NB4 (cell line): ENCODE results near the gene CARD19.
"Not testable (repeated sequence)": the region's sequence is repeated elsewhere in the genome, so short reads cannot be mapped to it uniquely, and the experiment has no call there.

Experiments used
- DNase-seq: peaks from one replicate; pipeline ENCODE4 v3.0.0; 2010; ENCODE audit warnings: low read depth
- H3K4me3 ChIP-seq: one replicate; pipeline ENCODE4 v1.5.1; 2011; ENCODE audit warnings: mild to moderate bottlenecking, low read depth, low read length, moderate library complexity
- MYC ChIP-seq: IDR thresholded peaks from 2 replicates; pipeline ENCODE4 v1.6.1; 2011; ENCODE audit warnings: low read depth, low read length
- POLR2A ChIP-seq: IDR thresholded peaks from 2 replicates; pipeline ENCODE4 v1.6.1; 2011; ENCODE audit warnings: mild to moderate bottlenecking; ENCODE audit not compliant: insufficient read length; ENCODE audit errors: extremely low read depth
- TF ChIP-seq, protein P1 (sequence below): IDR thresholded peaks from one replicate; pipeline ENCODE4 v1.5.1; 2012; ENCODE audit warnings: low read depth, low read length
- TF ChIP-seq, protein P2 (sequence below): IDR thresholded peaks from 2 replicates; pipeline ENCODE4 v1.6.1; 2011; ENCODE audit warnings: low read depth, low read length

The CARD19 gene

DNA sequence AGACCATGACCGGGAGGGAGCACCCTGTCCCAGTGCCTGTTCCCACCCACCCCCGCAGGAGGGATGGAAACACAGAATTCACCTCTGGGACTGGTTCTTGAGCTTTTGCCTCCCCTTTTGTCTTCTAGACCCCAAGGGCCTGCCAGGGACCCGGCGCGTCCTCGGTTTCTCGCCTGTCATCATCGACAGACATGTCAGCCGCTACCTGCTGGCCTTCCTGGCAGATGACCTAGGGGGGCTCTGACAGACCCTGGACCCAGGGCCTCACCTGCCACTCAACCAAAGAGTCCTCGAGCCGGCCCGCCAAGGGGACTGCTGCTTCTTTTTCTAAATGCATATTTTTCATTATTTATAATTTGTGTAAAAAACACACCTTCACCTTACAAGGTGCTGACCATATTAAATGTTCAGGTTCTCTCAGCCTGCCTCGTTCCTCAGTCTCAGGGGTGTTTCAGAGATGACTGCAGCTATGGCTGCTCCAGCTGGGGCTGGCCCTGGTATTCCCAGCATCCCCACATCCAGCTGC is 16.9 kb downstream of the CARD19 start:
- DNase-seq: no peak
- TF ChIP-seq POLR2A (no peak), MYC (no peak)
- TF ChIP-seq, protein P1, sequence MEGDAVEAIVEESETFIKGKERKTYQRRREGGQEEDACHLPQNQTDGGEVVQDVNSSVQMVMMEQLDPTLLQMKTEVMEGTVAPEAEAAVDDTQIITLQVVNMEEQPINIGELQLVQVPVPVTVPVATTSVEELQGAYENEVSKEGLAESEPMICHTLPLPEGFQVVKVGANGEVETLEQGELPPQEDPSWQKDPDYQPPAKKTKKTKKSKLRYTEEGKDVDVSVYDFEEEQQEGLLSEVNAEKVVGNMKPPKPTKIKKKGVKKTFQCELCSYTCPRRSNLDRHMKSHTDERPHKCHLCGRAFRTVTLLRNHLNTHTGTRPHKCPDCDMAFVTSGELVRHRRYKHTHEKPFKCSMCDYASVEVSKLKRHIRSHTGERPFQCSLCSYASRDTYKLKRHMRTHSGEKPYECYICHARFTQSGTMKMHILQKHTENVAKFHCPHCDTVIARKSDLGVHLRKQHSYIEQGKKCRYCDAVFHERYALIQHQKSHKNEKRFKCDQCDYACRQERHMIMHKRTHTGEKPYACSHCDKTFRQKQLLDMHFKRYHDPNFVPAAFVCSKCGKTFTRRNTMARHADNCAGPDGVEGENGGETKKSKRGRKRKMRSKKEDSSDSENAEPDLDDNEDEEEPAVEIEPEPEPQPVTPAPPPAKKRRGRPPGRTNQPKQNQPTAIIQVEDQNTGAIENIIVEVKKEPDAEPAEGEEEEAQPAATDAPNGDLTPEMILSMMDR: no peak
- TF ChIP-seq, protein P2, sequence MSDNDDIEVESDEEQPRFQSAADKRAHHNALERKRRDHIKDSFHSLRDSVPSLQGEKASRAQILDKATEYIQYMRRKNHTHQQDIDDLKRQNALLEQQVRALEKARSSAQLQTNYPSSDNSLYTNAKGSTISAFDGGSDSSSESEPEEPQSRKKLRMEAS: no peak
- no peak overlapping the region for H3K4me3 ChIP-seq

DNA sequence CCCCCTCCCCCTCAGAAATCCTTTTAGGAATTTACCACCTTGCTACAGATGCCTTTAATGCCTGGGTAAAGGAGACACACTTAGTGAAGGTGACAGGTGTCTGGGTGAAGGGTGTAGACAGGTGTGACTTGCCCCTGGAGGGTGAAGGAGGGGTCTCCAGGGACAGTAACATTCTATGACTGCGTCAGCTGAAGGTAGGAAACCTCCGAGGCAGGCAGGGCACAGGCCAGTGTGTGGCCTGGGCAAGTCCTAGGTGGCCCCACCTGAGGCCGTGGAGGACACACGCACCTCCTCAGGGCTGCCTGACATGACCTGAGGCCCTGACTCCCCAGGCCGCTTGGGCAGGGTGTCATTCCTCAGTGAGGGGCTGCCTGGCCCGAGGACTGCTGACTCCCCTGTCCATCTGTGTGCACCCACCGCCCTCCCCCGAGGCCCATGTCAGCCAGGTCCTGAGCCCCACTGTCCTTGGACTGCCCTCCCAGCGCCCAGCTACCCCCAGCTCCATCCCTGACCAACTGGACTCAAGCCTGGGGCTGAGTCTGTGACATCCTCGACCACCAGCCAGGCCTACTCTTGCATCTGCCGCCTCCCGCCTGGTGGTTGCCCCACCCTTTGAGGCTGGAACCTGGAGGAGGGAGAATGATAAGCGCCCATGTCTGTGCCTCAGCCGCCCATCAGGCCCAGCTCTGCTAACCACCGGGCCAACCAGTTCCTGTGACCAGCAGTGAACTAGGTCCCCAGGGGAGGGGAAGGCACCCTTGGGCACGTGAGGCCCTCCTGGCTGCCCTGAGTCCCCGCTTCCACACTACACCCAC is 18.4 kb downstream of the CARD19 start:
- no peak overlapping the region for H3K4me3 ChIP-seq
- peak; percentile 69 for DNase-seq
- TF ChIP-seq, protein P2: no peak
- TF ChIP-seq POLR2A (no peak), MYC (no peak; the same call in 1 of the 2 replicates)
- TF ChIP-seq, protein P1: no peak

DNA sequence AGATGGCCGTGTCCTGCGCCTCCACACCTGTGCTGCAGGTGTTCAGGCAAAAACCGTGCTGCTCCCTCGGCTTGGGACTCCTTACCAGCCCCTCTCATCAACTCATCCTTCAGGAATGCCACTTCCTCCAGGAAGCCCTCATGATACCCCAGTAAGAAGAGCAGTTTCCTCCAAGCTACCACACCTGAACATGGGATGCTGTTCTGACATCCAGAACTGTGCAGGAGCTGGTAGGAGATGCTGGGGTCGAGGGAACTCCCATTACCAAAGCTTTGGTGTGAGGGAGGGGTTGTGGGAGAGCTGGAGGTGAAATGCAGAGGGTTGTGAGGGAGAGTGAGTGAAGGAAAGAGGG is 18.9 kb downstream of the CARD19 start:
- H3K4me3 ChIP-seq: no peak overlapping the region
- TF ChIP-seq, protein P2: no peak
- TF ChIP-seq MYC (no peak), POLR2A (no peak)
- TF ChIP-seq, protein P1: no peak
- DNase-seq: no peak

DNA sequence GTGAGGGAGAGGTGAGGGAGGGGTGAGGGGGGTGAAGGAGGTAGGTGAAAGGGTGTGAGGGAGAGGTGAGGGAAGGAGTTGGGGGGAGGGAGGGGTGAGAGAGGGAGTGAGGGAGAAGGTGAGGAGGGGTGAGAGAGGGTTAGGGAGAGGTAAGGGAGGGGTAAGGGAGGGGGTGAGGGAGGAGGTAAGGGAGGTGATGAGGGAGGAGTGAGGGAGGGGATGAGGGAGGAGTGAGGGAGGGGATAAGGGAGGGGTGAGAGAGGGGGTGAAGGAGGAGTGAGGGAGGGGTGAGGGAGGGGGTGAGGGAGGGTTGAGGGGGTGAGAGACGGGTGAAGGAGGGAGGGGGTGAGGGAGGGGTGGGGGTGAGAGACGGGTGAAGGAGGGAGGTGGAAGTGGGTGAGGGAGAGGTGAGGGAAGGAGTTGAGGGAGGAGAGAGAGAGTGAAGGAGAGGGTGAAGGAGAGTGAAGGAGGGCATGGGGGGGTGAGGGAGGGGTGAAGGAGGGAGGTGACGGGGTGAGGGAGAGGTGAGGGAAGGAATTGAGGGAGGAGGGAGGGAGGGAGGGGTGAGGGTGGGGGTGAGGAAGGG is 19.6 kb downstream of the CARD19 start:
- H3K4me3 ChIP-seq: no peak overlapping the region
- no peak for DNase-seq
- TF ChIP-seq, protein P1: no peak
- TF ChIP-seq, protein P2: no peak
- TF ChIP-seq POLR2A (no peak), MYC (no peak)

DNA sequence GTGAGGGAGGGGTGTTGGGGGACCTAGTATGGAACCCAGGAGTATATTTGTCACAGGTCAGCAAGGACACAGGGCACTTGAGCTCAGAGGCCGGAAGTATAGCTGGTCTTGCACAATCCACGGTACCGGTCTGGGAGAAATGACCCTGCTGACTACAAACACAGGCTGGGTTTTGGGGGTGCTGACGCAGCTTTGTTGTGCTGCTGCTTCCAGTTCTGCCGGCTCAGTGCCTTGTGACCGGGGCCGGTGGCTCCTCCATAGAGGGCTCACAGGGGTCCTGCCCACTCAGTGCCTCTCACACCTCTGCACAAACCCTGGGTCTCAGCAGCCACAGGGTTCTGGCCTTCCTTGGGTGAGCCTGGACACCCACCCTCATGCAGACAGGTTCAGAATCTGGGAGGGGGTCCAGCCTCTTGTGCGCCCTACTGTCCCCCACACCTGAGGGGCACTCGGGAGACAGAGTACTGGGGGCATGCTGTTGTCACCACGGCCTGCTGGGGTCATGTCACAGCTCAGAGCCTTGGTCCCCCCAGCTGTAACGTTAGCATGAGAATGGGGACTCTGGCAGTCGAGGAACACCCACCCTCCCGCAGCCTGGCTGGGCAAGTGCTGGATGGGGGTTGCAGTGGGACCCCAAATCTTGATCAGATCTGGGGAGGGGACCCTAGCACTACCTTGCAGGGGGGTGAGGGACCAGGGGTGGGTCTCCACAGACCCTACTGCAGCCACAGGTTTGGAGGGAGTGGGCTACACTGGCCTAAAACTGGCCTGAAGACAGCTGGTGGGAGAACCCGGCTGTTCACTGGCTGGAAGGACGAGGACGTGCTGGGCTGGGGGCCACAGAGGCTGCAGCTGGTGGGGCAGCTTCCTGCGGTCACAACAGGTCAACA is 20.3 kb downstream of the CARD19 start:
- TF ChIP-seq MYC: peak; percentile 25; the same call in 1 of the 2 replicates
- TF ChIP-seq, protein P2: no peak
- no peak overlapping the region for H3K4me3 ChIP-seq
- DNase-seq: peak; percentile 78

DNA sequence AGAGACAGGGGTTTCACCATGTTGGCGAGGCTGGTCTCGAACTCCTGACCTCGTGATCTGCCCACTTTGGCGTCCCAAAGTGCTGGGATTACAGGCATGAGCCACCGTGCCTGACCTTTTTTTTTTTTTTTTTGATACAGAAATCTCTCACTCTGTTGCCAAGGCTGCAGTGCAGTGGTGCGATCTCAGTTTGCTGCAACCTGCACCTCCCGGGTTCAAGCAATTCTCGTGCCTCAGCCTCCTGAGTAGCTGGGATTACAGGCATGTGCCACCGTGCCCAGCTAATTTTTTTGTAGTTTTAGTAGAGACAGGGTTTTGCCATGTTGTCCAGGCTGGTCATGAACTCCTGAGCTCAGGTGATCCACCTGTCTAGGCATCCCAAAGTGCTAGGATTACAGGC is 21.5 kb downstream of the CARD19 start:
- not testable (repeated sequence) for H3K4me3 ChIP-seq

More for the DNA sequence above, 21.5 kb downstream of the CARD19 start:
- DNase-seq: not testable (repeated sequence)
